ENCODE results near the gene NPFFR1. TPM values are rescaled to one million over a fixed set of nuclear protein-coding genes. Genes with fewer than 3 reads are reported as not detected.
"Not testable (repeated sequence)": the region's sequence is repeated elsewhere in the genome, so short reads cannot be mapped to it uniquely, and the experiment has no call there.

The NPFFR1 gene
- total RNA-seq, 1 donor from 2014 or later: not detected

DNA sequence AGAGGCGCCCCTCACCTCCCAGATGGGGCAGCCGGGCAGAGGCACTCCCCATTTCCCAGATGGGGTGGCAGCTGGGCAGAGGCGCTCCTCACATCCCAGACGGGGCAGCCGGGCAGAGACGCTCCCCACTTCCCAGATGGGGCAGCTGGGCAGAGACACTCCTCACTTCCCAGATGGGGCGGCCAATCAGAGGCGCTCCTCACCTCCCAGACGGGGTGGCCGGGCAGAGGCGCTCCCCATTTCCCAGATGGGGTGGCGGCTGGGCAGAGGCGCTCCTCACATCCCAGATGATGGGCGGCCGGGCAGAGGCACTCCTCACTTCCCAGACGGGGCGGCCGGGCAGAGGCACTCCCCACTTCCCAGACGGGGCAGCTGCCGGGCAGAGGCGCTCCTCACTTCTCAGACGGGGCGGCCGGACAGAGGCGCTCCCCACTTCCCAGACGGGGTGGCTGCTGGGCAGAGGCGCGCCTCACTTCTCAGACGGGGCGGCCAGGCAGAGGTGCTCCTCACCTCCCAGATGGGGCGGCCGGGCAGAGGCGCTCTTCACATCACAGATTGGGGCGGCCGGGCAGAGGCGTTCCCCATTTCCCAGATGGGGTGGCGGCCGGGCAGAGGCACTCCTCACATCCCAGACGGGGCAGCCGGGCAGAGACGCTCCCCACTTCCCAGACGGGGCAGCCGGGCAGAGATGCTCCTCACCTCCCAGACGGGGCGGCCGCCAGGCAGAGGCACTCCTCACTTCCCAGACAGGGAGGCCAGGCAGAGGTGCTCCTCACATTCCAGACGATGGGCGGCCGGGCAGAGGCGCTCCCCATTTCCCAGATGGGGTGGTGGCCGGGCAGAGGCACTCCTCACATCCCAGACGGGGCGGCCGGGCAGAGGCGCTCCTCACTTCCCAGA lies 44.5 kb downstream of the NPFFR1 start:
- DNase-seq (ENCODE audit: extremely low spot score, unreplicated experiment); H3K27ac Mint-ChIP-seq (ENCODE audit: unreplicated experiment); H3K4me1 Mint-ChIP-seq (ENCODE audit: unreplicated experiment); H3K4me3 Mint-ChIP-seq (ENCODE audit: unreplicated experiment); H3K9me3 Mint-ChIP-seq (ENCODE audit: unreplicated experiment); H3K36me3 Mint-ChIP-seq (ENCODE audit: unreplicated experiment): not testable (repeated sequence)
- peaks cover 23% of the 10 kb centered on the region for H3K27me3 Mint-ChIP-seq (ENCODE audit: unreplicated experiment)

DNA sequence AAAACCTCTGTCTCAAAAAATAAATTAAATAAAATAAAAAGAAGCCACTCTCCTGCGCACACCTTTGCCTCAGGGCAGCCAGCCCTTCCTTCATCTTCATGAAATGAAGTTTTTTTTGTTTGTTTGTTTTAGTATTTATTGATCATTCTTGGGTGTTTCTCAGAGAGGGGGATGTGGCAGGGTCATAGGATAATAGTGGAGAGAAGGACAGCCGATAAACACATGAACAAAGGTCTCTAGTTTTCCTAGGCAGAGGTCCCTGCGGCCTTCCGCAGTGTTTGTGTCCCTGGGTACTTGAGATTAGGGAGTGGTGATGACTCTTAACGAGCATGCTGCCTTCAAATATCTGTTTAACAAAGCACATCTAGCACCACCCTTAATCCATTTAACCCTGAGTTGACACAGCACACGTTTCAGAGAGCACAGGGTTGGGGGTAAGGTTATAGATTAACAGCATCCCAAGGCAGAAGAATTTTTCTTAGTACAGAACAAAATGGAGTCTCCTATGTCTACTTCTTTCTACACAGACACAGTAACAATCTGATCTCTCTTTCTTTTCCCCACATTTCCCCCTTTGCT lies 45.8 kb downstream of the NPFFR1 start:
- H3K4me1 Mint-ChIP-seq (ENCODE audit: unreplicated experiment); H3K36me3 Mint-ChIP-seq (ENCODE audit: unreplicated experiment); H3K4me3 Mint-ChIP-seq (ENCODE audit: unreplicated experiment); H3K27ac Mint-ChIP-seq (ENCODE audit: unreplicated experiment); DNase-seq (ENCODE audit: extremely low spot score, unreplicated experiment); H3K9me3 Mint-ChIP-seq (ENCODE audit: unreplicated experiment): not testable (repeated sequence)
- peaks cover 12% of the 10 kb centered on the region for H3K27me3 Mint-ChIP-seq (ENCODE audit: unreplicated experiment)

DNA sequence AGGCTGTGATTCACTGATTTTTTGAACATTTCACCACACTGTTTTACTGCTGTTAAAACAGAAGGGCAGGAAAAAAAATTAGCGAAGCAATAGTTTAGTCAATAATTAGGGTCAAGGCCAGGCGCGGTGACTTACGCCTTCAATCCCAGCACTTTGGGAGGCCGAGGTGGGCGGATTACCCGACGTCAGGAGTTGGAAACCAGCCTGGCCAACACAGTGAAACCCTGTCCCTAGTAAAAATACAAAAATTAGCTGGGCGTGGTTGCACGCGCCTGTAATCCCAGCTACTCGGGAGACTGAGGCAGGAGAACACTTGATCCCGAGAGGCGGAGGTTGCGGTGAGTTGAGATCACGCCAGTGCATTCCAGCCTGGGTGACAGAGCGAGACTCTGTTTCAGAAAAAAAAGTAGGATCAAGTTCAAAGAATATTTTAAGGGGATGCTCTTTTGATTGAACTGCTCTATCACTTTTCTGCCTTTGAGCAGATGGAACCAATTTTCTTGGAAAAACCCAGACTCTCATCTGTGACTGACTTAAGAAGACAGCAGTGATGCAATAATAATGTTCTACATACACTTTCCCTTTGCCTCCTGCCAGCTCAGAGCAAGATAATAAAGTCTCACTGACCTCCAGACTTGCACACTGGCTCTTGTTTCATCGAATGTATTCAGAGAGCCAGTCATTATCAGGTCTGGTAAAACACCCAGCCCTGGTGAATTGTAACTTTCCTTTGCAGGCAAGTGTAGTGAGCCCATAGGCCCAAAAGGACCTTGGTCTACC lies 48.9 kb downstream of the NPFFR1 start:
- Mint-ChIP-seq H3K27ac (ENCODE audit: unreplicated experiment) (peak overlapping the region; percentile 31), H3K27me3 (ENCODE audit: unreplicated experiment) (no peaks in the 10 kb centered on the region), H3K4me1 (ENCODE audit: unreplicated experiment) (peaks cover 23% of the 10 kb centered on the region), H3K4me3 (ENCODE audit: unreplicated experiment) (no peak overlapping the region), H3K36me3 (ENCODE audit: unreplicated experiment) (no peaks in the 10 kb centered on the region), H3K9me3 (ENCODE audit: unreplicated experiment) (no peaks in the 10 kb centered on the region)
- DNase-seq (ENCODE audit: extremely low spot score, unreplicated experiment): no peak
- TF ChIP-seq, protein P1, sequence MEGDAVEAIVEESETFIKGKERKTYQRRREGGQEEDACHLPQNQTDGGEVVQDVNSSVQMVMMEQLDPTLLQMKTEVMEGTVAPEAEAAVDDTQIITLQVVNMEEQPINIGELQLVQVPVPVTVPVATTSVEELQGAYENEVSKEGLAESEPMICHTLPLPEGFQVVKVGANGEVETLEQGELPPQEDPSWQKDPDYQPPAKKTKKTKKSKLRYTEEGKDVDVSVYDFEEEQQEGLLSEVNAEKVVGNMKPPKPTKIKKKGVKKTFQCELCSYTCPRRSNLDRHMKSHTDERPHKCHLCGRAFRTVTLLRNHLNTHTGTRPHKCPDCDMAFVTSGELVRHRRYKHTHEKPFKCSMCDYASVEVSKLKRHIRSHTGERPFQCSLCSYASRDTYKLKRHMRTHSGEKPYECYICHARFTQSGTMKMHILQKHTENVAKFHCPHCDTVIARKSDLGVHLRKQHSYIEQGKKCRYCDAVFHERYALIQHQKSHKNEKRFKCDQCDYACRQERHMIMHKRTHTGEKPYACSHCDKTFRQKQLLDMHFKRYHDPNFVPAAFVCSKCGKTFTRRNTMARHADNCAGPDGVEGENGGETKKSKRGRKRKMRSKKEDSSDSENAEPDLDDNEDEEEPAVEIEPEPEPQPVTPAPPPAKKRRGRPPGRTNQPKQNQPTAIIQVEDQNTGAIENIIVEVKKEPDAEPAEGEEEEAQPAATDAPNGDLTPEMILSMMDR (IDR thresholded peaks at IDR 0.05): no peak

GRCh38 chr10:70233939-70234300 lies 49.9 kb downstream of the NPFFR1 start:
- peak overlapping the region; percentile 92 for H3K27ac Mint-ChIP-seq (ENCODE audit: unreplicated experiment)
- TF ChIP-seq, protein P1 (IDR thresholded peaks at IDR 0.05): no peak
- H3K36me3 Mint-ChIP-seq (ENCODE audit: unreplicated experiment): no peaks in the 10 kb centered on the region
- no peaks in the 10 kb centered on the region for H3K9me3 Mint-ChIP-seq (ENCODE audit: unreplicated experiment)
- H3K4me3 Mint-ChIP-seq (ENCODE audit: unreplicated experiment): peak overlapping the region; percentile 97
- no peaks in the 10 kb centered on the region for H3K27me3 Mint-ChIP-seq (ENCODE audit: unreplicated experiment)
- DNase-seq (ENCODE audit: extremely low spot score, unreplicated experiment): no peak
- peaks cover 23% of the 10 kb centered on the region for H3K4me1 Mint-ChIP-seq (ENCODE audit: unreplicated experiment)

GRCh38 chr10:70233109-70233938 lies 50.5 kb downstream of the NPFFR1 start, which contains the start of gene PPA1:
PPA1 (minus strand) TSS chr10:70233429; CDS start chr10:70233327, 102 bp downstream.
- Mint-ChIP-seq H3K27ac (ENCODE audit: unreplicated experiment) (peak within 1 kb of the TSS; percentile 94), H3K36me3 (ENCODE audit: unreplicated experiment) (peaks cover 4% of the 10 kb centered on the region), H3K9me3 (ENCODE audit: unreplicated experiment) (no peaks in the 10 kb centered on the region), H3K27me3 (ENCODE audit: unreplicated experiment) (no peaks in the 10 kb centered on the region), H3K4me3 (ENCODE audit: unreplicated experiment) (peak within 1 kb of the TSS; percentile 97), H3K4me1 (ENCODE audit: unreplicated experiment) (peaks cover 27% of the 10 kb centered on the region)
- TF ChIP-seq, protein P1 (IDR thresholded peaks at IDR 0.05): peak; percentile 35
- DNase-seq (ENCODE audit: extremely low spot score, unreplicated experiment): peak; percentile 100
